H1 (cell line): ENCODE measurements around the gene LIF. TPM values are rescaled to one million over a fixed set of nuclear protein-coding genes. Genes with fewer than 3 reads are reported as not detected.

Source experiments
- CTCF ChIA-PET: fragments of 300-600 bp; sonication (Branson Sonifier 250); formaldehyde crosslinking; loops from one replicate; lab custom pipeline; 2021; ENCODE audit not compliant: partially characterized antibody; lab: Charles Lee
- POLR2A ChIA-PET: fragments of 300-600 bp; sonication (Branson Sonifier 250); formaldehyde crosslinking; loops from one replicate; lab custom pipeline; 2021; ENCODE audit warnings: inconsistent platforms; ENCODE audit not compliant: partially characterized antibody; lab: Charles Lee
- DNase-seq, 2 experiments: peaks; one replicate each; pipeline versions ENCODE4 v3.0.0 to v3.0.0-alpha.2; 2010 to 2022; ENCODE audit warnings: low spot score in 2 of 2, low read depth in 1 of 2, mixed read lengths in 1 of 2
- FAIRE-seq: peaks from 2 replicates; lab custom pipeline; 2011; peaks lifted over from hg19 to GRCh38; lab: Jason Lieb, UNC
- H2AFZ ChIP-seq: 2 replicates; pipeline ENCODE4 v1.8.1; 2012; ENCODE audit warnings: low read length, inconsistent platforms
- H2AK5ac ChIP-seq: 2 replicates; pipeline ENCODE4 v1.6.1; 2013; ENCODE audit warnings: low read depth, low read length
- H2BK120ac ChIP-seq: replicated peaks from 2 replicates; pipeline ENCODE3; 2013; ENCODE audit warnings: low read depth, low read length, inconsistent platforms
- H2BK12ac ChIP-seq: 2 replicates; pipeline ENCODE4 v1.6.1; 2013; ENCODE audit warnings: low read depth, low read length
- H2BK15ac ChIP-seq: 2 replicates; pipeline ENCODE4 v1.6.1; 2013; ENCODE audit warnings: low read length
- H2BK20ac ChIP-seq: 2 replicates; pipeline ENCODE4 v1.6.1; 2013; ENCODE audit warnings: low read length
- H2BK5ac ChIP-seq: 2 replicates; pipeline ENCODE4 v1.6.1; 2013; ENCODE audit warnings: low read depth, low read length
- H3K14ac ChIP-seq: 2 replicates; pipeline ENCODE4 v1.6.1; 2013; ENCODE audit warnings: inconsistent platforms; ENCODE audit not compliant: insufficient read length
- H3K18ac ChIP-seq: 2 replicates; pipeline ENCODE4 v1.6.1; 2013; ENCODE audit warnings: low read length; ENCODE audit errors: extremely low read depth
- H3K23ac ChIP-seq: 2 replicates; pipeline ENCODE4 v1.6.1; 2013; ENCODE audit warnings: inconsistent platforms; ENCODE audit not compliant: insufficient read length
- H3K23me2 ChIP-seq: 2 replicates; pipeline ENCODE4 v1.6.1; 2013; ENCODE audit warnings: low read depth, low read length
- H3K27ac ChIP-seq: 2 replicates; pipeline ENCODE4 v1.6.1; 2011; ENCODE audit warnings: low read depth, low read length, inconsistent platforms
- H3K27me3 ChIP-seq, 4 experiments: replicated peaks in 1 of 4; 1 replicate in 1 of 4; 2 replicates in 3 of 4; pipeline versions ENCODE4 v1.6.1 to v1.8.1; 2011 to 2013; ENCODE audit warnings: low read length in 3 of 4, mild to moderate bottlenecking in 3 of 4, inconsistent platforms in 2 of 4, mixed read lengths in 2 of 4, moderate library complexity in 1 of 4; ENCODE audit not compliant: control insufficient read depth in 3 of 4, insufficient read depth in 3 of 4; ENCODE audit errors: extremely low read depth in 1 of 4
- H3K36me3 ChIP-seq, 4 experiments: 2 replicates each; pipeline versions ENCODE4 v1.6.1 to v1.8.1; 2011 to 2013; ENCODE audit warnings: mild to moderate bottlenecking in 4 of 4, low read length in 3 of 4, moderate library complexity in 2 of 4, control low read depth in 1 of 4, inconsistent platforms in 1 of 4; ENCODE audit not compliant: insufficient read depth in 4 of 4, control insufficient read depth in 2 of 4
- H3K4ac ChIP-seq: replicated peaks from 2 replicates; pipeline ENCODE3; 2013; ENCODE audit warnings: low read length, low read depth, mixed read lengths, inconsistent platforms; ENCODE audit not compliant: insufficient read length
- H3K4me1 ChIP-seq, 4 experiments: replicated peaks in 1 of 4; 1 replicate in 1 of 4; 2 replicates in 3 of 4; pipeline versions ENCODE4 v1.6.1 to v1.8.1; 2011 to 2013; ENCODE audit warnings: low read length in 3 of 4, inconsistent platforms in 2 of 4, mixed read lengths in 1 of 4; ENCODE audit not compliant: insufficient read depth in 4 of 4, control insufficient read depth in 3 of 4
- H3K4me2 ChIP-seq, 2 experiments: 2 replicates each; pipeline versions ENCODE4 v1.6.1 to v1.8.1; 2011 to 2013; ENCODE audit warnings: low read depth in 2 of 2, low read length in 2 of 2, control low read depth in 1 of 2, inconsistent platforms in 1 of 2, mild to moderate bottlenecking in 1 of 2; ENCODE audit not compliant: insufficient read depth in 1 of 2
- H3K4me3 ChIP-seq, 4 experiments: fragments of 200-600, 300-600 bp in 1 of 4; sonication (generic), shearing (Covaris generic), sonication (Bioruptor Twin) in 1 of 4; 2 replicates each; pipeline versions ENCODE4 v1.5.1 to v1.8.1; 2011 to 2016; ENCODE audit warnings: low read length in 4 of 4, low read depth in 3 of 4, control low read depth in 2 of 4, inconsistent platforms in 2 of 4, mild to moderate bottlenecking in 2 of 4, mixed read lengths in 1 of 4, moderate library complexity in 1 of 4; ENCODE audit not compliant: insufficient read depth in 2 of 4; ENCODE audit errors: extremely low read depth in 1 of 4
- H3K56ac ChIP-seq: replicated peaks from 2 replicates; pipeline ENCODE3; 2013; ENCODE audit warnings: low read depth, mild to moderate bottlenecking, mixed read lengths, low read length, inconsistent platforms; ENCODE audit not compliant: insufficient read length
- H3K79me1 ChIP-seq: 2 replicates; pipeline ENCODE4 v1.6.1; 2013; ENCODE audit warnings: low read depth, low read length, control low read depth
- H3K79me2 ChIP-seq, 2 experiments: 2 replicates each; pipeline versions ENCODE4 v1.6.1 to v1.8.1; 2012 to 2013; ENCODE audit warnings: low read length in 2 of 2, mild to moderate bottlenecking in 2 of 2, inconsistent platforms in 1 of 2; ENCODE audit not compliant: insufficient read depth in 2 of 2, control insufficient read depth in 1 of 2
- H3K9ac ChIP-seq, 4 experiments: replicated peaks in 1 of 4; 1 replicate in 1 of 4; 2 replicates in 3 of 4; pipeline versions ENCODE4 v1.6.1 to v1.8.1; 2011 to 2013; ENCODE audit warnings: low read depth in 3 of 4, low read length in 3 of 4, control low read depth in 2 of 4, mild to moderate bottlenecking in 2 of 4, moderate library complexity in 2 of 4, inconsistent platforms in 1 of 4; ENCODE audit errors: extremely low read depth in 1 of 4
- H3K9me3 ChIP-seq, 2 experiments: 2 replicates each; pipeline versions ENCODE4 v1.6.1 to v1.8.1; 2012 to 2013; ENCODE audit warnings: mild to moderate bottlenecking in 2 of 2, moderate library complexity in 2 of 2, control low read depth in 1 of 2, inconsistent platforms in 1 of 2, low read depth in 1 of 2, low read length in 1 of 2, mixed read lengths in 1 of 2; ENCODE audit not compliant: insufficient read depth in 2 of 2
- H4K20me1 ChIP-seq, 2 experiments: replicated peaks in 1 of 2; 2 replicates each; pipeline versions ENCODE3 to v1.8.1; 2011 to 2013; ENCODE audit warnings: inconsistent platforms in 2 of 2, low read length in 2 of 2, mild to moderate bottlenecking in 1 of 2; ENCODE audit not compliant: insufficient read depth in 2 of 2, control insufficient read depth in 1 of 2
- H4K5ac ChIP-seq: 2 replicates; pipeline ENCODE4 v1.6.1; 2013; ENCODE audit warnings: low read length, low read depth, mixed read lengths, inconsistent platforms; ENCODE audit not compliant: insufficient read length
- H4K8ac ChIP-seq: 2 replicates; pipeline ENCODE4 v1.8.0; 2013; ENCODE audit warnings: mild to moderate bottlenecking, moderate library complexity, low read length, inconsistent platforms; ENCODE audit not compliant: insufficient read depth; ENCODE audit errors: extremely low read depth
- H4K91ac ChIP-seq: replicated peaks from 2 replicates; pipeline ENCODE3; 2013; ENCODE audit warnings: low read length, mixed read lengths, inconsistent platforms; ENCODE audit not compliant: insufficient read length
- FOSL1 ChIP-seq: IDR thresholded peaks from 2 replicates; pipeline ENCODE4 v1.6.1; 2011; ENCODE audit warnings: mild to moderate bottlenecking, low read depth, low read length, moderate library complexity; ENCODE audit not compliant: insufficient read depth
- KDM5A ChIP-seq: fragments of 200-600 bp; IDR thresholded peaks from 2 replicates; pipeline ENCODE4 v1.7.1; 2012; ENCODE audit warnings: mild to moderate bottlenecking, low read length, inconsistent platforms, mixed read lengths
- POLR2A ChIP-seq, 2 experiments: IDR thresholded peaks; 1 replicate in 1 of 2; 2 replicates in 1 of 2; pipeline ENCODE4 v1.6.1; 2011; ENCODE audit warnings: low read depth in 2 of 2, low read length in 2 of 2, mild to moderate bottlenecking in 2 of 2; ENCODE audit errors: control extremely low read depth in 1 of 2
- POU5F1 ChIP-seq: IDR thresholded peaks from 2 replicates; pipeline ENCODE4 v1.6.1; 2011; ENCODE audit warnings: low read depth, mild to moderate bottlenecking, low read length, moderate library complexity
- SAP30 ChIP-seq: fragments of 300-600 bp; sonication (generic); IDR thresholded peaks from 2 replicates; pipeline ENCODE4 v1.7.1; 2012; ENCODE audit warnings: low read length, moderate library complexity, mild to moderate bottlenecking, inconsistent platforms; ENCODE audit not compliant: insufficient read depth, insufficient replicate concordance
- SIN3A ChIP-seq, 2 experiments: IDR thresholded peaks in 1 of 2; conservative IDR thresholded peaks in 1 of 2; 2 replicates each; pipeline ENCODE4 v1.6.1; 2011 to 2012; ENCODE audit warnings: low read length in 2 of 2, improper control_type of control experiment in 1 of 2, low read depth in 1 of 2, mild to moderate bottlenecking in 1 of 2
- SP2 ChIP-seq: IDR thresholded peaks from 2 replicates; pipeline ENCODE4 v1.6.1; 2012; ENCODE audit warnings: mild to moderate bottlenecking, low read length, inconsistent platforms
- SUZ12 ChIP-seq: fragments of 200-600 bp; sonication (generic); IDR thresholded peaks from 2 replicates; pipeline ENCODE4 v1.6.1; 2012; ENCODE audit warnings: mild to moderate bottlenecking, inconsistent platforms, low read length, moderate library complexity, mixed read lengths
- ZNF274 ChIP-seq: IDR thresholded peaks from 2 replicates; pipeline ENCODE4 v1.7.0; 2012; ENCODE audit warnings: low read length, borderline replicate concordance; ENCODE audit errors: extremely low read depth
- WGBS, 2 experiments: shearing (Covaris generic) in 1 of 2; methylation state at CpG; one replicate each; pipeline versions ENCODE4 v1.1.6 to v1.1.7; 2013 to 2015; ENCODE audit warnings: low lambda C conversion rate in 2 of 2, mixed read lengths in 2 of 2, inconsistent platforms in 1 of 2, low coverage in 1 of 2, missing lambda C conversion rate in 1 of 2; ENCODE audit not compliant: insufficient replicate concordance in 2 of 2, insufficient coverage in 1 of 2, insufficient read length in 1 of 2; ENCODE audit errors: extremely low coverage in 1 of 2, missing lambda C conversion rate in 1 of 2; 5-methylcytosine and 5-hydroxymethylcytosine counted together
- polyA plus RNA-seq, 7 experiments: library from polyadenylated mRNA; depleted of rRNA in 3 of 7; stranded (reverse) in 5 of 7; unstranded in 2 of 7; fragments of >200 nt in 5 of 7; fragments of 200-250 nt in 2 of 7; gene quantifications; 1 replicate in 5 of 7; 2 replicates in 1 of 7; 4 replicates in 1 of 7; pipeline versions ENCODE4 v1.2.1 to v1.2.3, GENCODE V29; 2011 to 2013; ENCODE audit warnings: missing spikeins in 2 of 7, mixed read lengths in 2 of 7
- total RNA-seq: library from RNA; stranded (reverse); fragmentation: NEBNext Ultra II Directional; extraction: Animal tissue kit (Norgen Biotek cat#: 25700); gene quantifications from 2 replicates; pipeline ENCODE4 v1.2.1, GENCODE V29; 2021
- TF ChIP-seq, protein P1 (sequence below): IDR thresholded peaks from 2 replicates; pipeline ENCODE4 v1.6.1; 2012; ENCODE audit warnings: inconsistent platforms
- TF ChIP-seq, protein P2 (sequence below): IDR thresholded peaks from 2 replicates; pipeline ENCODE4 v1.6.1; 2012; ENCODE audit warnings: inconsistent platforms

Gene LIF
- total and polyA plus RNA-seq, 2 of the 8 experiments (the other 6 are each of a cell fraction or from before 2014, with no cell fraction given): 3.3 to 3.5 TPM

DNA sequence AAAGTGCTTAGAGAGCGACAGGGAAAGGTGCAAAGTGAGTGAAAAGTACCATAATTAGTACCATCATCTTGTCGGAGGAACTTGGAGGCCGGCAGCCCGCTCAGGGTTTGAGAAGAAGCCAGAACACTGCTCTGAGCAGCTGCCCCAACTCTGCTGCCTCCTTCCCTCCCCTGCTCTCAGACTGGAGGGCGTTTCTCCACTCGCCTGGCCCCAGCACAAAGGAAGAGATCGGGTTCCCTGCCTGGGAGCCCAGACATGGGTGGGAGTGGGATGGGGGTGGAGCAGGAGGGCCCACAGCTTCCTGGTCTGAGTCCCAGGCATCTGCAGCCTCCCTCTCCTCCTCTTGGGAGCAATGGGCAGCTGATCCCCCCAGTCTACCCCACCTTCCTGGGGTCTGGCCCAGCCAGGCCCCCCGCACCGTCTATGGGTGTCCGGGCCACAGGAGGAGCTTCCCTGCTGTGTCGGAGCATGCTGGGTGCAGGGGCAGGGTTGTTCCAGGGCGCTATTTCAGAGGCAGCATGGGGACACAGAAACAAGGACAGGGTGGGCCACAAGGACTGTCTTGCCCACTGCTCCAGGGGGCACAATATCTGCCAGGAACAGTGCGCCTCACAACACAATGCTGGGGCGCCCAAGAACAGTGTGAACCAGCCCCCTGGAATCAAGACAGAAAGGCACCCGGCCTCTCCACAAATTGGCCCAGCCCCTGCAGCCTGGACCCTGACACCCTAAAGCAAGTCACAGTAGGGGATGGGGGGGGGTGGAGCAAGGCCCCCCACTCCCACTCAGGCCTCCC lies 4.8 kb downstream of the LIF start:
- Histone ChIP-seq H3K23ac (no peak overlapping the region), H2BK20ac (no peak overlapping the region), H3K14ac (no peak overlapping the region), H4K8ac (no peak overlapping the region), H3K27me3 (no peaks in the 10 kb centered on the region), H2BK120ac (no peak overlapping the region), H4K91ac (no peak overlapping the region), H3K56ac (no peak overlapping the region), H2AFZ (no peak overlapping the region), H3K79me2 (no peaks in the 10 kb centered on the region), H3K4ac (no peak overlapping the region), H3K79me1 (peaks cover 4% of the 10 kb centered on the region), H2BK5ac (no peak overlapping the region; the same call in 1 of the 2 replicates), H3K9ac (no peak overlapping the region), H3K4me2 (no peak overlapping the region), H3K36me3 (0 out of 8 replicates have a peak, but pooled peaks cover 0 to 5% (median 0%) of the 10 kb centered on the region in 4 experiments), H3K4me1 (peaks cover 0 to 21% (median 8%) of the 10 kb centered on the region in 4 experiments; a peak in 6 of 7 replicates), H3K23me2 (peaks cover 9% of the 10 kb centered on the region; the same call in 1 of the 2 replicates), H3K18ac (no peak overlapping the region), H3K4me3 (no peak overlapping the region), H2AK5ac (peak overlapping the region; percentile 82; the same call in 1 of the 2 replicates), H3K27ac (no peak overlapping the region), H2BK12ac (no peak overlapping the region), H4K20me1 (no peaks in the 10 kb centered on the region), H4K5ac (no peak overlapping the region), H2BK15ac (no peak overlapping the region), H3K9me3 (no peaks in the 10 kb centered on the region)
- POLR2A ChIA-PET: interaction anchor here (1.1 to 1.3 kb wide), 2 partner anchors 11 to 23 kb away, joined by 3 read pairs; no protein-coding TSS in a partner anchor
- WGBS, 2 experiments: 89% methylated on average over 15 of the region's 15 CpGs; no CpG with 5 or more reads in 1 of the 2 experiments
- CTCF ChIA-PET: interaction anchor here (0.6 to 3.1 kb wide), 3 partner anchors 13 to 1413 kb away, joined by 3 to 10 read pairs (median 3); no protein-coding TSS in a partner anchor
- DNase-seq (no peak), FAIRE-seq (no peak)
- TF ChIP-seq KDM5A (no peak), SP2 (no peak), SIN3A (conservative IDR thresholded peaks at IDR 0.05 in 1 of 2, IDR thresholded peaks at IDR 0.05 in 1 of 2; ENCODE audit: low read depth in 1 of 2, low read length in 2 of 2) (no peak), FOSL1 (no peak), POLR2A (IDR thresholded peaks at IDR 0.05; ENCODE audit: control extremely low read depth in 1 of 2, low read depth in 2 of 2, low read length in 2 of 2) (no peak), SUZ12 (no peak), SAP30 (no peak), ZNF274 (no peak), POU5F1 (no peak)
- TF ChIP-seq, protein P1, sequence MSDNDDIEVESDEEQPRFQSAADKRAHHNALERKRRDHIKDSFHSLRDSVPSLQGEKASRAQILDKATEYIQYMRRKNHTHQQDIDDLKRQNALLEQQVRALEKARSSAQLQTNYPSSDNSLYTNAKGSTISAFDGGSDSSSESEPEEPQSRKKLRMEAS: no peak
- TF ChIP-seq, protein P2, sequence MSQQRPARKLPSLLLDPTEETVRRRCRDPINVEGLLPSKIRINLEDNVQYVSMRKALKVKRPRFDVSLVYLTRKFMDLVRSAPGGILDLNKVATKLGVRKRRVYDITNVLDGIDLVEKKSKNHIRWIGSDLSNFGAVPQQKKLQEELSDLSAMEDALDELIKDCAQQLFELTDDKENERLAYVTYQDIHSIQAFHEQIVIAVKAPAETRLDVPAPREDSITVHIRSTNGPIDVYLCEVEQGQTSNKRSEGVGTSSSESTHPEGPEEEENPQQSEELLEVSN: no peak
